Brain microvascular endothelial cell (primary cell): ENCODE results near the gene TUBG2.

Experiments used
- DNase-seq: peaks from one replicate; pipeline ENCODE4 v3.0.0-alpha.2; 2020
- H3K27ac ChIP-seq: fragments of 250-450 bp; sonication (Bioruptor Pico); 2 replicates; pipeline ENCODE4 v1.5.1; 2020; ENCODE audit warnings: mild to moderate bottlenecking, moderate library complexity
- H3K27me3 ChIP-seq: fragments of 250-450 bp; sonication (Bioruptor Pico); replicated peaks from 2 replicates; pipeline ENCODE4 v1.5.1; 2020; ENCODE audit warnings: mild to moderate bottlenecking
- H3K36me3 ChIP-seq: fragments of 250-450 bp; sonication (Bioruptor Pico); replicated peaks from 2 replicates; pipeline ENCODE4 v1.5.1; 2020; ENCODE audit warnings: mild to moderate bottlenecking
- H3K4me3 ChIP-seq: 2 replicates; pipeline ENCODE4 v1.5.1; 2011; ENCODE audit warnings: low read depth, mild to moderate bottlenecking, control low read depth, low read length, moderate library complexity
- CTCF ChIP-seq: IDR thresholded peaks from 2 replicates; pipeline ENCODE4 v1.5.1; 2011; ENCODE audit warnings: low read depth, mild to moderate bottlenecking, moderate library complexity, low read length, control low read depth, inconsistent platforms; ENCODE audit errors: missing control alignments
- in situ Hi-C: cut with HindIII; loops from 2 replicates; pipeline ENCODE4 v1.10.0; 2017; ENCODE audit warnings: low sequenced_read_pairs, low pct_ligation_motif_present

Gene TUBG2

GRCh38 chr17:42632949-42633444, 26.1 kb upstream of the TUBG2 start:
- Histone ChIP-seq H3K27me3 (no peaks in the 10 kb centered on the region), H3K27ac (no peak overlapping the region), H3K36me3 (no peaks in the 10 kb centered on the region), H3K4me3 (no peak overlapping the region)
- TF ChIP-seq CTCF: no peak
- in situ Hi-C loops: no loop called here
- DNase-seq: no peak

- no peak for TF ChIP-seq CTCF
- Histone ChIP-seq H3K36me3 (no peaks in the 10 kb centered on the region), H3K27ac (no peak overlapping the region), H3K4me3 (no peak overlapping the region), H3K27me3 (no peaks in the 10 kb centered on the region)
- in situ Hi-C loops: no loop called here
- no peak for DNase-seq
Observed at GRCh38 chr17:42639525-42640113, 19.5 kb upstream of the TUBG2 start.

GRCh38 chr17:42640121-42640520, 19.0 kb upstream of the TUBG2 start:
- Histone ChIP-seq H3K36me3 (no peaks in the 10 kb centered on the region), H3K27ac (no peak overlapping the region), H3K27me3 (no peaks in the 10 kb centered on the region), H3K4me3 (no peak overlapping the region)
- DNase-seq: no peak
- TF ChIP-seq CTCF: no peak
- in situ Hi-C loops: no loop called here

- Histone ChIP-seq H3K36me3 (no peaks in the 10 kb centered on the region), H3K27ac (no peak overlapping the region), H3K4me3 (no peak overlapping the region), H3K27me3 (no peaks in the 10 kb centered on the region)
- DNase-seq: no peak
- TF ChIP-seq CTCF: no peak
- in situ Hi-C loops: no loop called here
Observed at GRCh38 chr17:42642336-42642735, 16.7 kb upstream of the TUBG2 start.

GRCh38 chr17:42647778-42648177, 11.3 kb upstream of the TUBG2 start:
- Histone ChIP-seq H3K27ac (no peak overlapping the region), H3K36me3 (no peaks in the 10 kb centered on the region), H3K27me3 (no peaks in the 10 kb centered on the region), H3K4me3 (no peak overlapping the region)
- TF ChIP-seq CTCF: no peak
- in situ Hi-C loops: no loop called here
- no peak for DNase-seq

- no peaks in the 10 kb centered on the region for H3K27me3 ChIP-seq
- DNase-seq: no peak
- TF ChIP-seq CTCF: no peak
- H3K27ac ChIP-seq: no peak overlapping the region
- in situ Hi-C loops: no loop called here
- no peaks in the 10 kb centered on the region for H3K36me3 ChIP-seq
- no peak overlapping the region for H3K4me3 ChIP-seq
Observed at GRCh38 chr17:42651392-42651791, 7.7 kb upstream of the TUBG2 start.
